NCI-H1436 treated with DMSO at 0.1 percent for 48 hours (cell line): Measurements from ENCODE around the gene TGFA.

Source experiments
- DNase-seq: peaks from one replicate; lab custom pipeline; 2025; lab: John Stamatoyannopoulos, UW

TGFA gene

GRCh38 chr2:70463581-70463980 is 90.0 kb downstream of the TGFA start:
- DNase-seq: no peak

- no peak for DNase-seq
Measured at GRCh38 chr2:70461981-70462876, 91.4 kb downstream of the TGFA start.

DNA sequence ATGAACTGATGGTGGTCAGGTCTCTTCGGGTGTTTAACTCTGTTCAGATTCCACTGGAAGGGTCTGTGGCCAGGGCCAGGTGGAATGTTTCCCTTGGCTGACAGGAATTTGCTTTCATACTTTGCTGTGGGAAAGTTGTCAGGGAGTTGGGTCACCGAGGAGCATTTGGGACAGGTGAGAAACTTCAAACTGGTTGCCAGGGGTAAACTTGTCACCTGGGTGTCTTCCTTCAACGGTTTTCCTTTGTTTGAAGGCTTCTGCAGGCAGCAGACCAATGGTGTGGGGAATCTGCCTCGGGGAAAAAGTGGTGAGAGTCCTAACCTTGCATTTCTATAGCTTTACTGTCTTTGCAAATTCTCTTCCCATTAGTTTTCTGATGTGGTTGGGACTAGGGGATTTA is 92.2 kb downstream of the TGFA start:
- no peak for DNase-seq

DNA sequence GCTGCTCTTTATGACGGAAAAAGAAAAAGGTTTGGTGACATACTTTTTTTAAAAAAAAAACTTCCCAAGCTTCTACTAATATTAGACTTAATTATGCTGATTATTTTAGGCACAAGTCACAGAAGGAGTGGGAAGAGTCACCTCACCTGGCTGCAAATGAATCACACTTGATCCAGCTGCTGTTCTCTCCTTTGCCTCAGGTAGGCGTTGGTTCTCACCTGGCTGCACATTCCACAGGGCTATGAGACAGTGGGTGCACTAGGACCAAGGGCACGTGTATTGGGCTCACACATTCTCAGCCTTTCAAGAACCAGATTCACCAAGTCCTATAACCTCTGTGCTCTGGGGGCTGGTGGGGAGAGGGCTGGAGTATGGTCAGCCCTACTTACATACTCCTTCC is 93.3 kb downstream of the TGFA start:
- no peak for DNase-seq

- DNase-seq: no peak
Measured at GRCh38 chr2:70458661-70459060, 95.0 kb downstream of the TGFA start.

DNA sequence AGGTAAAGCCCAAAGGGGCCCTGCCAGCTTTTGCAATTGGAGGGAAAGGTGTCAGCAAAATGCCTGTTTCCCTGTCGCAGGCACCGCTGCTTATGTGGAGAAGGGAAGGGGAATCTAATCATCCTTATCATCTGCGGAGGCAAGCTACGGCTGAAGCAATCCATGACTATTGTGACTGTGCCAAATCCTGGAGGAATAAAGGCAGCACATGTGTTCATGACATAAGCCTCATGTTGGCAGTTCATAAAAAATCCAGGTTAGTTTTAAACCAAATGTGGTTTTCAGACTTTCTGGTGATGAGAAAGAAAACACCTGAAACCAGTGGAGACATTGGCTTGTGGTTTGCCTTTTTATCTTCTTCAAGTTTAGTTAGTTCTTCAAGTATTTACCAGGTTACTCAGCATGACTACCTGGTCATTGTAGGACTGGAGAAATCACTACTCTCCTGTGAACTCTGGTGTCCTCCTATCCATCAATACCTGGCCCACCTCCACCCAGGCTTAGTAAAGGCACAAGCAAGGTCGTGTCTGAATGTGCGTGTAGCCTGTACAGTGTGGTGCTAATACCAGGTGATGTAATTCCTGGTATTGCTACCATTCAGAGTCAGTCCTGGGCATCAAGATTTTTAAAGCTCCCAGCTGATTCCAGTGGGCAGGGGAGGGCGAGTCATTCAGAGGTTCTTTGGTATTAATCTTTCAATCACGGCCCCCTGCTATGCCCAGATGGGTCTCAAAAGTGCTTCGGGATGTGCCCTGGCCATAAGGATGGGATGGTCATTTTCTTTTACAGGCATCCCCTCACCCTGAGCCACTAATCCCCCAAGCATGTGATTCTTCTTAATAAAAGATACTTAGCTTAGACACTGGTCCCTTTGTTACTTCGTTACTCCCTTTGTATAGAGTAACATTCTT is 96.8 kb downstream of the TGFA start:
- no peak for DNase-seq

DNA sequence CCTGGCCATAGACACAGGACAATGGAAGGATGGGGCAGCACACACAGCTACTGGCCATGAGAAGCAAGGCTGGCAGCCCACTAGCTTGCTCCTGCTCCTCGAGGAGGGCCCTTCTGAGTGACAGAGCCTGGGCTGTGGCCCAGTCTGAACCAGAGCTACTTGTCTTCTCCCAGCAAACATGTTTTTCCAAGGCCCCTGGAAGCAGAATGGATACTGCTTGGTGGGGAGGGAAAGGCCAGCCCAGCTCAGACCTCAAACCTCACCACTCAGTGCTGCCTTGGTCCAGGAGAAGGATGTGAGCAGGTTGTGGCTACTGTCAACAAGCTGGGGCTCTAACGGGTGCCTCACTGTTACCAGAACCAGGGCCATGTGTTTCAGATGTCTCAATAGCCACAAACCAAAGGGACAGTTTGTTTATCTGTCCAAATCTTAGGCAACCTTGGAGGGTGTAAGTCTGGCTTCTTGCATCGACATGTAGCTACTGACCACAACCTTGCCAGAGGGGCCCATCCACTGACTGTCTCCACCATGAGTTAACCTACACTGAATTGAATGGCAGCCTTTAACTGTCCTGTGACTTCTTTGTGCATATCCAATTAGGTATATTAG is 98.6 kb downstream of the TGFA start:
- no peak for DNase-seq

DNA sequence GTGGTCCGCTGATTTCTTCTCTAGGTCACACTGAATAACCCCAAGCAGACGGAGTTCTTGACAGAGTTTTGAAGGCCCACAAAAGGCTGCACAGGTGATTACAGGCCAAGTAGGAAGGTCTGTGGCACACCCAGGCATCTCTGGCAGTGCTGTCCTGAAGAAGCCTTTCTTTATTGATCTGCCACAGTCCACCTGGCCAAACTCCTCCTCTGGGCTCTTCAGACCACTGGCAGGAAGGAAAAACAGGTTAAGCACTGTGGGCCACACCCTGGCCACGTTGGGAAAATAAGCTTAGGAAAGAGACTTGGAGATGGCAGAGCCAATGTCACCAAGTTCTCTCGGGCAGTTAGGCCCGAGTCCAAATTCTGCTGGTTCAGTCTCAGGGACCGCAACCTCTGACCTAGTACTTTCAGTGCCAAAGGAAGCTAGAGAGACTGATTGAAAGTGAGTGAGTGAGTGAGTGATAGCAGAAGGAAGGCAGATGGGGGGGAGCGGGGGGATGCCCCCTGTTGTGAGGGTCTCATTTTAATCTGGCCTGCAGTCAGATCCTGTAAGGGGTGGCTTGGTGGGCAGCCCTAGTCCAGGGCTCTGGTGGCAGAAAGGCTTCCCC is 102.9 kb downstream of the TGFA start:
- no peak for DNase-seq

DNA sequence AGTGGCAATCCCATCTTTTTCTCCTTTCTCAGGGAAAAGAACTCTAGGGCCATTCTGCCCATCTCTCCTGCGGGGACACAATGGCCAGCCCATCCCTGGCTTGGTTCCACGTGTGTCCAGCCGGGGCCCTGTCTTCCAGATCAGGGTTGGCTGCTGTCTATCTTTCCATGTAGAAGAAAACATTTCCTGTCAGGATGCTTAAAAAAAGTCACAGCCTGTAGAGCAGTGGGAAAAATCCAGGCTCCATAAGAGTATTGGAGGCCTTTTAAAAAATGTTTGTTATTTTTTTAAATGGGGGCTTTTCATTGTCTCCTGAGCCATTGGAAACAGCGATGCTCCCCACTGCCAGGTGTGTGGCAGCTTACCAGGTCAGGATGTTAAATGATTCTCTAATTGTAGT is 105.6 kb downstream of the TGFA start:
- DNase-seq: no peak

DNA sequence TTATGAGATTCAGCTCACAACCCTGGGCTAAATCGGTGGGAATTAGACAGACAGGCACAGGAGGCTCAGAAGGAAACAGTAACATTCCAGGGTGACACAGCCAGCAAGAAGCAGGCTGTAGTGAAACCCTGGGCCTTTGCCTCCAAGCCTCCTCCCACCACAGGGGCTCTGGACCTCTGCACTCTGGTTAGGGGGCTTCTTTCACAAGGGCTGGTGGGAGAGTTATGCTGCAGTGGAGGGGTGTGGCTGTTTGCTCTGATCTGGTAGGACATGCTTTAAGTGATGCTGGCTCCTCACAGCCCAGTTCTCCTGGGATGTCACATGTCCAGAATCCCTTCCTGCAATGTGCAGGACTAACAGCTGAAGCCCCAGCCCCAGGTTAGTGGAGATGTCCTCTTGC is 109.9 kb downstream of the TGFA start:
- no peak for DNase-seq

- no peak for DNase-seq
Measured at GRCh38 chr2:70443078-70443465, 110.6 kb downstream of the TGFA start.

DNA sequence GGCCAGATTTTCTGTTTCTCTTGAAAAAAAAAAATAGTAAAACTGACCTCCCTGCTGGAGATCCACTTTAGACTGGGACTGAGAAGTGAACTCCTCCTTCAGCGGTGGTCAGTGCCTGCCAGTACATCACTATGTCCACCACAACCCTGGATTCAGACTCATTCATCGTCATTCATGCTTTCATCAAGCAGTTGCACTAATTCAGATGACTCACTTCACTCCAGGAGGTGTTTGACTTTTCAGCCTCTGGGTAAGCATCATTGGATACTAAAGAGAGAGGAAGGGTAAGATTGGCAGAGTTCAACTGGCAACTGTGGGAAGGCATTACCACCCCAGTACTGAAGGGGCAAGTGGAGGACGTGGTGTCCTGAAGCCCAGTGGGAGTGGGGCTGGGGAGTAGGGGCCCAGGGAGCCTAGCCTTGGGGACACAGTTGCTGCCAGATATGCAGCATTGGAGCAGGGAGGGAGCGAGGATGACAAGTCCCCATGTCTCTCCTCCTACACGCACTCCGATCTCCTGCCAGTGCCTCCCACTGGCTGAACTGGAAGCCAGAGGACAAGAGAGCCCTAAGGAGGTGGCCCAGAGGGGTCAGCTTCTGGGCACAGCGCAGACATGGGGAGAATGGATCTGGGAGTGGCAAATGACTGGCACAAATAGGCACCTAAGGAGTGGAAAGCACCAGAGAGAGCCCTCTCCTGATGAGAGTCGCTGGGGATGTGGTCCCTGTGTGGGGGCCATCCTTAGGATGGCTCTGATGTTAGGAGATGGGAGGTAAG is 111.1 kb downstream of the TGFA start:
- DNase-seq: no peak

DNA sequence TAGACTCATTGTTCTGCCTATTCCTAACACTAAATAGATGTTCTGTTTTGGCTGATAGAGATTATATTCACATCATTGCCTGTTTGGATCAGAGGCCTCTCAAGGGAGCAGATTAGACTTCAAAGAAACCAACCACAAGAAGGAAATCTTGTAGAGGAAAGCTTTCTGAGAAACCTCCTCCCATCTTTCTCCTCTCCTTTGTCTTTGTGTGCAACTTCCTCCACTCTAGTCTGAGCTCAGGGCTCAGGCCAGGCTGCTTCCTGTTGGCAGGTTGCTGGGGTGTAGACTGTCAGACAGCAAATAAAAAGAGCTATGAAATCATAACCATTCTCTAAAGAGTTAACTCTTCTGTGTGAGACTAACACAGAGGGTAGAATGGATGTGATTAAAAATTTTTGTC is 113.0 kb downstream of the TGFA start:
- no peak for DNase-seq

GRCh38 chr2:70435138-70435537 is 118.5 kb downstream of the TGFA start:
- DNase-seq: no peak

GRCh38 chr2:70433315-70433714 is 120.3 kb downstream of the TGFA start:
- DNase-seq: no peak

DNA sequence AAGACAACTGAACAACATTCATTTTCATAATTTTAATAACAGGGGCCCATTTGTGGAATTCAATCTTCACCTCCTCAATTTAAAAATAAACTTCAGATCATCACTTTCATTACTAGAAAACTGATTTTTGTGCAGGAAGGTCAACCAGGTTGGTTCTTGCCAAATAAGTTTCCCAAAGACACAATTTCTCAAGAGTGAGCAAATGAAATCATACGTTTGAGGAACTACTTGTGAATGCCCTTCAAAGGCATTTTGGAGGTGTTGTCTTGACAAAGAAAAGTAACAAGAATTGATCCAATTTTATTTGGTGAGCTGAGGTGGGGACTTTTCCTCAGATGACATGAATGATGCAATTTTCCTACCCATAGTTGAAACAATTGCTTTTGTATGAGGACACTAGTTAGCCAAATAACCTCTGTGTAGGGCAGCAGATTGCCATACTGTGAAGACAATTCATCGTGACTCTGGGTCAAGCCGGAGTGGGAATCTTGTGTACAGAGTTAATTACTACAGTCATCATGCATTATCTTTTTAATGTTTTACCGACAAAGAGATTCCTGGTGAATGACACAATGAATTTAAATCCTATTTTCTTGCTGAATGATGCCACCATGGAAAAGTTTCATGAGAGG is 121.8 kb downstream of the TGFA start:
- no peak for DNase-seq

GRCh38 chr2:70426341-70426740 is 127.3 kb downstream of the TGFA start:
- no peak for DNase-seq

DNA sequence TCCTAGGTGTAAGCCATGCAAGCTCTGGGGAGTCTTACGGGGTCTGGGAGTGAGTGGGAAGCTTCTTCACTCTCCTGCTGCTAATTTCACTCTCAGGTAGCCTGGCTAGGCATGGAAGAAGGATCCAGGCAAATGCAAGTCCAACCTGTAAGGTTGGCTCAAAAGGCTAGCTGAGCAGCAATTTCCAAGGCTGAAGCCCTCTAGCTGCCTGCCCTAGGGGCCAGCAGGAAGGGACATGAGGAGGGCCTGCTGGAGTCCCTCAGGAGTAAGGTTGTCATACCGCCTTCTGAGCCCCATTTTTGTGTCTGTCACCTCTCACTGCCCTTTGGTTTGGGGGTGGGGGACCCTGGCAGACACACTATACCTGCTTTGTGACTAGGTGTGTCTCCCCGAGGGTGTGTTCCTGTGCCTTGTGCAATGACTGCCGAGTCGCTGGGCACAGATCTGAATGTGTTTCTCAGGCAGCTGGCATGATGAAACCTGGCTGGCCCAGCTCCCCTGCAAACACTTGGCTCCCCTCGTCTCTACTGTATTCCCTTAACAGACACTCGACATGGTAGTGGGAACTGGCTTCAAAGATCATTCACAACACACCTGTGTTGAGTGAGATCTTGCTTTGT is 127.8 kb downstream of the TGFA start:
- DNase-seq: no peak

- DNase-seq: no peak
Measured at GRCh38 chr2:70420740-70421139, 132.9 kb downstream of the TGFA start.

DNA sequence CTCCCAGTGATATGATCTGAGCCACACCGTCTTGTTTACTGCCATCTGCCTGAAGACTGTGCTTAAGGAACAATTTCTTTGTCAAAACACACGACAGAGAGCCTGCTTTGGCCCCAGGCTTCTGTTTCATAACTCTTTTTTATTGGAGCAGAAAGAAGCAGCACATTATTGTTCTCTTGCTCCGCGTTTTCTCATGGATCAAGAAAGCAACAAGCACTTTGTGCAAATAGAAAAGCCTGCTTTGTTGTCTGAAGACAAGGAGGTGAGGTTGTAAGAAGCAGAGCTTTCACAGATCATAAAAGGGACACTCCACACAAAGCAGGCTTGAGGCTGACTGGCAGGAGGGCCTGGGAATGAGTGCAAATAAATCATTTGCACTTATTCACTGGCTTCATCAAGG is 133.5 kb downstream of the TGFA start:
- no peak for DNase-seq

DNA sequence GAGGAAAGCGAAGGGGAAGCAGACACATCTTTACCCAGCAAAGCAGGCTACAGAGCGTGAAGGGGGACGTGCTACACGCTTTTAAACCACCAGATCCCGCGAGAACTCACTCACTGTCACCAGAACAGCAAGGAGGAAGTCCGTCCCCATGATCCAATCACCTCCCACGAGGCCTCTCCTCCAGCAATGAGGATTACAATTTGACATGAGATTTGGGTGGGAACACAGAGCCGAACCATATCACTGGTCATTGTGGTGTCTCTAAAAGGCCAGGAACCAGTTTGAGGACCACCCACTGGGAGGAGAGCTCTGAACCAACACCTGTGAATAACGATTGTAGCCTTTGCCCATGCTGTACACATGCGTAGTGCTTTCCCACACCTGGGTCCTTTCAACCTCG is 135.1 kb downstream of the TGFA start:
- no peak for DNase-seq
